Stomach (tissue), 9 donors: ENCODE measurements around the gene SLC35C1. TPM values are rescaled to one million over a fixed set of nuclear protein-coding genes. Genes with fewer than 3 reads are reported as not detected.

ENCODE experiments used
- DNase-seq, 2 donors: peaks; one replicate each; pipeline versions ENCODE4 v3.0.0 to v3.0.0-alpha.2; 2013 to 2019
- H3K27ac ChIP-seq, 5 donors: fragments of 200-600 bp in 4 of 5; sonication (generic) in 4 of 5; one replicate each; pipeline ENCODE4 v1.5.1; 2013 to 2019; ENCODE audit warnings: mild to moderate bottlenecking in 1 of 5, moderate library complexity in 1 of 5
- H3K27me3 ChIP-seq, 3 donors: fragments of 200-600 bp; sonication (generic); one replicate each; pipeline ENCODE4 v1.5.1; 2017 to 2019; ENCODE audit warnings: mixed run types in 1 of 3
- H3K36me3 ChIP-seq, 4 donors: fragments of 200-600 bp; sonication (generic); 1 replicate in 3 of 4; 2 replicates in 1 of 4; pipeline ENCODE4 v1.5.1; 2016 to 2019
- H3K4me1 ChIP-seq, 4 donors: fragments of 200-600 bp; sonication (generic); one replicate each; pipeline ENCODE4 v1.5.1; 2016 to 2019
- H3K4me3 ChIP-seq, 4 donors: fragments of 200-600 bp; sonication (generic) in 3 of 4; one replicate each; pipeline ENCODE4 v1.5.1; 2016 to 2019; ENCODE audit warnings: mild to moderate bottlenecking in 1 of 4
- H3K9me3 ChIP-seq, 4 donors: fragments of 200-600 bp; sonication (generic); one replicate each; pipeline ENCODE4 v1.5.1; 2016 to 2019
- CTCF ChIP-seq, 7 experiments: fragments of 450-650 bp in 4 of 7; fragments of 200-600 bp in 3 of 7; sonication (generic) in 3 of 7; IDR thresholded peaks; one replicate each; pipeline ENCODE4 v1.5.1; 2016 to 2019; ENCODE audit warnings: antibody characterized with exemption in 7 of 7, control low read depth in 2 of 7, mild to moderate bottlenecking in 1 of 7
- EP300 ChIP-seq: sonication (generic); formaldehyde crosslinking; IDR thresholded peaks from one replicate; pipeline ENCODE4 v1.6.1; 2017; ENCODE audit warnings: antibody characterized with exemption
- POLR2A ChIP-seq, 4 donors: fragments of 450-650 bp; IDR thresholded peaks; one replicate each; pipeline ENCODE4 v1.6.1; 2016; ENCODE audit warnings: antibody characterized with exemption in 4 of 4, control low read depth in 2 of 4, mild to moderate bottlenecking in 1 of 4, moderate library complexity in 1 of 4
- POLR2AphosphoS5 ChIP-seq, 3 donors: sonication (generic); formaldehyde crosslinking; IDR thresholded peaks; one replicate each; pipeline ENCODE4 v1.6.1; 2016; ENCODE audit warnings: antibody characterized with exemption in 3 of 3
- WGBS, 5 donors: extraction: QIAGEN DNeasy Blood & Tissue Kit in 3 of 5; methylation state at CpG; one replicate each; pipeline versions ENCODE4 v1.1.5 to v1.1.7; 2013 to 2018; 5-methylcytosine and 5-hydroxymethylcytosine counted together
- intact Hi-C: fragments of 100-400 bp; cut with DNase I; formaldehyde crosslinking; loops from one replicate; pipeline ENCODE4 v1.15.1; 2023; ENCODE audit warnings: low total_unique reads
- polyA plus RNA-seq, 3 donors: library from polyadenylated mRNA; stranded (reverse); fragments of 200-250 nt; gene quantifications; one replicate each; pipeline ENCODE4 v1.2.3, GENCODE V29; 2013
- total RNA-seq, 5 donors: library from RNA; depleted of rRNA; stranded (reverse); fragments of >200 nt; gene quantifications; one replicate each; pipeline versions ENCODE4 v1.1.0 to v1.2.3, GENCODE V29; 2014 to 2016
- donor health status: healthy with polysubstance abuse.
- donor health status: Bipolar disorder and iron deficiency.
- donor health status: healthy.

SLC35C1 gene
- total and polyA plus RNA-seq, 8 donors: 7.6 to 21.4 (median 9.4) TPM

DNA sequence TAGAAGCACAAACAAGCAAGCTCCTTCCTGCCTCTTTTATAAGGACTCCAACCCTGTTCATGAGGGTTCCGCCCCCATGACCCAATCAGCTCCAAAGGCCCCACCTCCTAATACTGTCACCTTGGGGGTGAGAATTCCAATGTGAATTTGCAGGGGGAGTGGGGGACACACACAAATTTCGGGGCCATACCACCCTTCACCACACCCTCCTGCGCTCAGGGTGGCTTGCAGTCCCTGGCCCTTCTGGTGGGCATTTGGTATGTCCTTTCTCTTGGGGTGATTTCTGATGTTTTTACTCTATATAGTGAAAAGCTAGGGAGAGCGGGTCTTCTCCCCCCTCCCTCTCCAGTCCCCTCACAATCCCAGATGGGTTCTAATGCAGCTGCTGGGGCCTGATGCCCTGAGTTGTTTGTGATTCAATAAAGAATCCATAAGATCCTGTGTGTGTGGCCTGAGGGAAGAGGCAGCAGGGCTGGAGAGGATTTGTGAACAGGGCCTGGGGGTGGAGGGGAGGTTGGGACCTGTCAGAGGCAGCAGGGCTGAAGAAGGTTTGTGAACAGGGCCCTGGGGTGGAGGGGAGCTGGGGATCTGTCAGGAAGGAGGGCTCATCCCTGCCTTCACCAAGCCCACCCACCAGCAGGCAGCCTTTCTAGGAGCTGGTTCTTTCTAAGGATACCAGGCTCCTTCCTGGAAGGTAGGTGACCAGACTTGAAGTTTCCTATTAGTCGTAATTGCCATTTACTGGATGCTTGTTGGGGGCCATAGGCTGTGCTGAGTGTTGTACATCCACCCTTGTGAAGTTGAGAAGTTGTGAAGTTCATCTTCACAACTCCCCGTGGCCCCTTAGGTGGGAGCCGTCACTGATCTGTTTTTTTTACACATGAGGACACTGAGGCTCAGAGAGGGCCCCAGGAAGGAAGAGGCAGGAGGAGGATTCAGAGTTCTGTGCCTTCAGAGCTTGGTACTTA is 7.9 kb downstream of the SLC35C1 start:
- no peaks in the 10 kb centered on the region for H3K27me3 ChIP-seq
- DNase-seq: no peak
- no peak for TF ChIP-seq POLR2AphosphoS5 (IDR thresholded peaks at IDR 0.05)
- TF ChIP-seq EP300: no peak
- TF ChIP-seq POLR2A (IDR thresholded peaks at IDR 0.05): no peak
- no peak for TF ChIP-seq CTCF (IDR thresholded peaks at IDR 0.05)
- 76 to 85% (median 80%) methylated on average over 7 of the region's 7 CpGs for WGBS, 5 donors
- H3K9me3 ChIP-seq: no peaks in the 10 kb centered on the region
- no peak overlapping the region for H3K27ac ChIP-seq
- no peak overlapping the region for H3K4me3 ChIP-seq
- peaks cover 7 to 23% (median 17%) of the 10 kb centered on the region in 4 donors for H3K4me1 ChIP-seq
- intact Hi-C loops: no loop called here
- peaks cover 18 to 50% (median 46%) of the 10 kb centered on the region in 4 donors for H3K36me3 ChIP-seq

GRCh38 chr11:45815747-45816146 is 10.8 kb downstream of the SLC35C1 start:
- H3K9me3 ChIP-seq: no peaks in the 10 kb centered on the region
- no peaks in the 10 kb centered on the region for H3K4me1 ChIP-seq
- 71 to 84% (median 80%) methylated on average over 3 of the region's 3 CpGs for WGBS, 5 donors
- peaks cover 12 to 24% (median 20%) of the 10 kb centered on the region in 4 donors for H3K36me3 ChIP-seq
- H3K4me3 ChIP-seq: no peak overlapping the region
- DNase-seq: no peak
- TF ChIP-seq CTCF (IDR thresholded peaks at IDR 0.05) (no peak), EP300 (no peak), POLR2A (IDR thresholded peaks at IDR 0.05) (no peak), POLR2AphosphoS5 (IDR thresholded peaks at IDR 0.05) (no peak)
- intact Hi-C loops: no loop called here
- no peaks in the 10 kb centered on the region for H3K27me3 ChIP-seq
- H3K27ac ChIP-seq: no peak overlapping the region

DNA sequence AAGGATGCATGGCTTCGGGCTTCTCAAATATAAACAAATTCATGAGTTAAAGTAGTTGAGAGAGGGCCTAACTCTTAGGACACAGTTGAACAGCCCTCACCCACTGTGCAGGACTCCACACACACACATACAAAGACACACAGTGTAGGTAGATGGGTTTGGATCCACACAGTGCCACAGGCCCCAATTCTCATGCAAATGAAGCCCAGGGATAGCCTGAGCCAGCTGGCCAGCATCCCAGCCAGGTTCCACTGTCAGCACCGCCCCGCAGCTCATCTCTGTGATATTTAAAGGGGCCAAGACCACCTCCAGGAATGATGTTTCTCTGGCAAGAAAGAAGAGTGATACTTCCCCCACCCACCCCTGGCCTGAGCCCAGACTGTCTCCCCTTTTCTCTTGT is 11.7 kb downstream of the SLC35C1 start:
- TF ChIP-seq EP300: no peak
- TF ChIP-seq POLR2AphosphoS5 (IDR thresholded peaks at IDR 0.05): no peak
- TF ChIP-seq POLR2A (IDR thresholded peaks at IDR 0.05): no peak
- no peak for TF ChIP-seq CTCF (IDR thresholded peaks at IDR 0.05)

DNA sequence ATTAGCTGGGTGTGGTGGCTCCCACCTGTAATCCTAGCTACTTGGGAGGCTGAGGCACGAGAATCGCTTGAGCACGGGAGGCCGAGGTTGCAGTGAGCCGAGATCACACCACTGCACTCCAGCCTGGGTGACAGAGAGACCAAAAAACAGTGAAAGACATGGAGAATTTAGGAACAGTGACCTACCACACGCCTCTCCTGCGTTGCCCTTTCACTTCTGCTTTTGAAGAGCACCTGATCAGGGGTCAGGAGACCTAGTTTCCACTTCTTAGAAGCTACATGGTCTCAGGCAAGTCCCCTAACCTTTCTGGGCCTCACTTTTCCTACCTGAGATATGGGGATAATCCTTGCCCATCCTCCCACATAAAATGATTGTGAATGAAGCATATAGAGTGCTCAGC is 12.2 kb downstream of the SLC35C1 start:
- Histone ChIP-seq H3K27me3 (no peaks in the 10 kb centered on the region), H3K27ac (no peak overlapping the region), H3K9me3 (no peaks in the 10 kb centered on the region), H3K4me1 (no peaks in the 10 kb centered on the region), H3K4me3 (no peak overlapping the region), H3K36me3 (peaks cover 0 to 10% (median 5%) of the 10 kb centered on the region in 4 donors)
- TF ChIP-seq POLR2AphosphoS5 (IDR thresholded peaks at IDR 0.05) (no peak), EP300 (no peak), POLR2A (IDR thresholded peaks at IDR 0.05) (no peak), CTCF (IDR thresholded peaks at IDR 0.05) (no peak)
- DNase-seq: no peak
- WGBS, 5 donors: 93 to 96% (median 94%) methylated on average over 7 of the region's 7 CpGs
- intact Hi-C loops: no loop called here

More for the DNA sequence above, 11.7 kb downstream of the SLC35C1 start:
- DNase-seq: no peak
- Histone ChIP-seq H3K4me1 (no peaks in the 10 kb centered on the region), H3K4me3 (no peak overlapping the region), H3K27ac (no peak overlapping the region), H3K27me3 (no peaks in the 10 kb centered on the region), H3K36me3 (peaks cover 3 to 16% (median 11%) of the 10 kb centered on the region in 4 donors), H3K9me3 (no peaks in the 10 kb centered on the region)
- intact Hi-C loops: no loop called here
- 38 to 67% (median 45%) methylated on average over 3 of the region's 3 CpGs for WGBS, 5 donors
